Cardiac fibroblast (primary cell): Measurements from ENCODE around the gene CAMK2D.
A peak's percentile ranks its signal among the peaks of the same experiment; 100 is the strongest.

ENCODE experiments used
- DNase-seq, 2 donors: peaks; one replicate each; pipeline versions ENCODE4 v3.0.0 to v3.0.0-alpha.2; 2010; ENCODE audit warnings: low read depth in 2 of 2
- H3K4me3 ChIP-seq, 2 donors: replicated peaks in 1 of 2; 1 replicate in 1 of 2; 2 replicates in 1 of 2; pipeline ENCODE4 v1.5.1; 2011; ENCODE audit warnings: low read depth in 2 of 2, low read length in 2 of 2, mild to moderate bottlenecking in 2 of 2, moderate library complexity in 1 of 2
- CTCF ChIP-seq: IDR thresholded peaks from one replicate; pipeline ENCODE4 v1.5.1; 2011; ENCODE audit warnings: low read depth, mild to moderate bottlenecking, low read length, inconsistent platforms

Gene CAMK2D

GRCh38 chr4:113788888-113789287 is 27.4 kb upstream of the CAMK2D start:
- no peak for DNase-seq
- no peak for TF ChIP-seq CTCF
- no peak overlapping the region for H3K4me3 ChIP-seq

- H3K4me3 ChIP-seq = no peak overlapping the region
- TF ChIP-seq CTCF = no peak
- no peak for DNase-seq
Observed at GRCh38 chr4:113785781-113786180, 24.2 kb upstream of the CAMK2D start.

GRCh38 chr4:113784497-113785250 is 23.1 kb upstream of the CAMK2D start:
- DNase-seq = peak; percentile 96 to 99
- H3K4me3 ChIP-seq = no peak overlapping the region
- TF ChIP-seq CTCF = no peak

GRCh38 chr4:113783701-113784100 is 22.2 kb upstream of the CAMK2D start:
- TF ChIP-seq CTCF = no peak
- no peak for DNase-seq
- H3K4me3 ChIP-seq = no peak overlapping the region

GRCh38 chr4:113783289-113783688 is 21.8 kb upstream of the CAMK2D start:
- no peak for DNase-seq
- no peak for TF ChIP-seq CTCF
- no peak overlapping the region for H3K4me3 ChIP-seq

GRCh38 chr4:113781439-113782040 is 20.0 kb upstream of the CAMK2D start:
- DNase-seq = peak; percentile 64 to 69
- TF ChIP-seq CTCF = peak; percentile 56
- no peak overlapping the region for H3K4me3 ChIP-seq
